Measurements from ENCODE around the gene BARX2. TPM values are rescaled to one million over a fixed set of nuclear protein-coding genes. Genes with fewer than 3 reads are reported as not detected.

BARX2 gene
- total and polyA plus RNA-seq, 2 of the 4 experiments (the other 2 are of a cell fraction) = not detected

GRCh38 chr11:129440028-129440713 is 64.5 kb downstream of the BARX2 start:
- no peak overlapping the region for H3K18ac ChIP-seq (ENCODE audit: low read depth, low read length)
- BruUV-seq (replicated peaks) = no TSS peak
- no peaks in the 10 kb centered on the region for H3K9me1 ChIP-seq (ENCODE audit: insufficient read depth, low read length)
- H3K4ac ChIP-seq (ENCODE audit: low read depth, low read length) = no peak overlapping the region
- H2BK120ac ChIP-seq (ENCODE audit: low read depth, low read length) = no peak overlapping the region
- no peak overlapping the region for H3K4me2 ChIP-seq (ENCODE audit: low read depth, low read length)
- WGBS, 2 experiments (ENCODE audit: extremely low coverage in 2 of 2, insufficient read length in 1 of 2) = 17% methylated on average over 1 of the region's 8 CpGs; no CpG with 5 or more reads in 1 of the 2 experiments
- POLR2A ChIA-PET (ENCODE audit: unreplicated experiment) = no interaction called here
- dilution Hi-C loops (cut with HindIII; ENCODE audit: low sequenced_read_pairs, unreplicated experiment) = no loop called here
- H2AK5ac ChIP-seq (ENCODE audit: low read depth, low read length) = no peak overlapping the region
- H2BK15ac ChIP-seq (ENCODE audit: low read depth, low read length) = no peak overlapping the region
- no peak overlapping the region for H3K27ac ChIP-seq (ENCODE audit: insufficient read depth, low read length)
- in situ Hi-C loops (cut with MboI; ENCODE audit: low sequenced_read_pairs) = no loop called here
- no peak overlapping the region for H3K4me3 ChIP-seq (ENCODE audit: insufficient read depth, low read depth, low read length)
- CTCF ChIA-PET = no interaction called here
- H2BK20ac ChIP-seq (ENCODE audit: low read depth, low read length) = no peak overlapping the region
- H3K79me1 ChIP-seq (ENCODE audit: low read depth in 1 of 2, low read length in 2 of 2) = no peaks in the 10 kb centered on the region
- H3K9me3 ChIP-seq (ENCODE audit: control insufficient read depth, insufficient read depth, low read length) = peaks cover 40% of the 10 kb centered on the region
- intact Hi-C loops (cut with micrococcal nuclease) = no loop called here
- no peak overlapping the region for H4K8ac ChIP-seq (ENCODE audit: low read depth in 2 of 2, low read length in 2 of 2)
- H3K4me1 ChIP-seq (ENCODE audit: control insufficient read depth, insufficient read depth, low read length) = no peaks in the 10 kb centered on the region
- H3K23ac ChIP-seq (ENCODE audit: low read depth, low read length) = no peak overlapping the region
- H4K91ac ChIP-seq (ENCODE audit: insufficient read depth, low read depth, low read length) = no peak overlapping the region
- no peak overlapping the region for H2AK9ac ChIP-seq (replicated peaks; ENCODE audit: low read depth, low read length, poor library complexity)
- no peak overlapping the region for H3K9ac ChIP-seq (ENCODE audit: low read depth, low read length)
- ATAC-seq (ENCODE audit: low read depth) (no peak), DNase-seq (no peak)
- no peak overlapping the region for H4K5ac ChIP-seq (ENCODE audit: low read depth, low read length)
- TF ChIP-seq MXI1 (IDR thresholded peaks at IDR 0.05; ENCODE audit: borderline replicate concordance, low read depth, low read length) = no peak
- TF ChIP-seq NFE2L2 (IDR thresholded peaks at IDR 0.05; ENCODE audit: low read depth, low read length) = no peak
- TF ChIP-seq, protein P1, sequence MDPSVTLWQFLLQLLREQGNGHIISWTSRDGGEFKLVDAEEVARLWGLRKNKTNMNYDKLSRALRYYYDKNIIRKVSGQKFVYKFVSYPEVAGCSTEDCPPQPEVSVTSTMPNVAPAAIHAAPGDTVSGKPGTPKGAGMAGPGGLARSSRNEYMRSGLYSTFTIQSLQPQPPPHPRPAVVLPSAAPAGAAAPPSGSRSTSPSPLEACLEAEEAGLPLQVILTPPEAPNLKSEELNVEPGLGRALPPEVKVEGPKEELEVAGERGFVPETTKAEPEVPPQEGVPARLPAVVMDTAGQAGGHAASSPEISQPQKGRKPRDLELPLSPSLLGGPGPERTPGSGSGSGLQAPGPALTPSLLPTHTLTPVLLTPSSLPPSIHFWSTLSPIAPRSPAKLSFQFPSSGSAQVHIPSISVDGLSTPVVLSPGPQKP (IDR thresholded peaks at IDR 0.05; ENCODE audit: borderline replicate concordance, low read depth, low read length) = no peak
- no peak for TF ChIP-seq RAD21 (IDR thresholded peaks at IDR 0.05; ENCODE audit: low read length)
- no peak for TF ChIP-seq USF2 (IDR thresholded peaks at IDR 0.05; ENCODE audit: low read depth, low read length)
- no peak for TF ChIP-seq RCOR1 (IDR thresholded peaks at IDR 0.05; ENCODE audit: insufficient replicate concordance, low read length)
- TF ChIP-seq MAZ (IDR thresholded peaks at IDR 0.05; ENCODE audit: borderline replicate concordance, low read depth, low read length) = no peak
- no peak for TF ChIP-seq POLR2A (IDR thresholded peaks at IDR 0.05; ENCODE audit: low read depth, low read length)
- TF ChIP-seq CTCF (conservative IDR thresholded peaks at IDR 0.05; ENCODE audit: low read depth, low read length) = no peak
- no peak for TF ChIP-seq MAFK (IDR thresholded peaks at IDR 0.05; ENCODE audit: low read depth, low read length)
- TF ChIP-seq FOS (IDR thresholded peaks at IDR 0.05; ENCODE audit: low read depth, low read length) = no peak
- no peak for TF ChIP-seq RFX5 (IDR thresholded peaks at IDR 0.05; ENCODE audit: low read depth, low read length)
- no peak overlapping the region for H3K56ac ChIP-seq (ENCODE audit: extremely low read depth, insufficient read depth, low read length)
- no peak overlapping the region for H3K14ac ChIP-seq (replicated peaks; ENCODE audit: low read depth, low read length)
- no peak overlapping the region for H2BK5ac ChIP-seq (ENCODE audit: low read depth, low read length, poor library complexity, severe bottlenecking)
- no peaks in the 10 kb centered on the region for H3K36me3 ChIP-seq (ENCODE audit: control insufficient read depth, insufficient read depth, low read length)
- no peaks in the 10 kb centered on the region for H4K20me1 ChIP-seq (ENCODE audit: insufficient read depth, low read length)
- no peak overlapping the region for H2AFZ ChIP-seq (replicated peaks; ENCODE audit: low read length, poor library complexity)
- no peaks in the 10 kb centered on the region for H3K27me3 ChIP-seq (ENCODE audit: control insufficient read depth, insufficient read depth, low read length)

All from IMR-90 (cell line).